Activated T-cell treated with anti-CD3 and anti-CD28 coated beads for 24 hours (primary cell): Measurements from ENCODE around the gene RUFY1.
"Not testable (repeated sequence)": the region's sequence is repeated elsewhere in the genome, so short reads cannot be mapped to it uniquely, and the experiment has no call there.

Experiments used
- DNase-seq: peaks from one replicate; pipeline ENCODE4 v3.0.0-alpha.2; 2020; ENCODE audit warnings: low read depth

The RUFY1 gene, protein sequence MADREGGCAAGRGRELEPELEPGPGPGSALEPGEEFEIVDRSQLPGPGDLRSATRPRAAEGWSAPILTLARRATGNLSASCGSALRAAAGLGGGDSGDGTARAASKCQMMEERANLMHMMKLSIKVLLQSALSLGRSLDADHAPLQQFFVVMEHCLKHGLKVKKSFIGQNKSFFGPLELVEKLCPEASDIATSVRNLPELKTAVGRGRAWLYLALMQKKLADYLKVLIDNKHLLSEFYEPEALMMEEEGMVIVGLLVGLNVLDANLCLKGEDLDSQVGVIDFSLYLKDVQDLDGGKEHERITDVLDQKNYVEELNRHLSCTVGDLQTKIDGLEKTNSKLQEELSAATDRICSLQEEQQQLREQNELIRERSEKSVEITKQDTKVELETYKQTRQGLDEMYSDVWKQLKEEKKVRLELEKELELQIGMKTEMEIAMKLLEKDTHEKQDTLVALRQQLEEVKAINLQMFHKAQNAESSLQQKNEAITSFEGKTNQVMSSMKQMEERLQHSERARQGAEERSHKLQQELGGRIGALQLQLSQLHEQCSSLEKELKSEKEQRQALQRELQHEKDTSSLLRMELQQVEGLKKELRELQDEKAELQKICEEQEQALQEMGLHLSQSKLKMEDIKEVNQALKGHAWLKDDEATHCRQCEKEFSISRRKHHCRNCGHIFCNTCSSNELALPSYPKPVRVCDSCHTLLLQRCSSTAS

DNA sequence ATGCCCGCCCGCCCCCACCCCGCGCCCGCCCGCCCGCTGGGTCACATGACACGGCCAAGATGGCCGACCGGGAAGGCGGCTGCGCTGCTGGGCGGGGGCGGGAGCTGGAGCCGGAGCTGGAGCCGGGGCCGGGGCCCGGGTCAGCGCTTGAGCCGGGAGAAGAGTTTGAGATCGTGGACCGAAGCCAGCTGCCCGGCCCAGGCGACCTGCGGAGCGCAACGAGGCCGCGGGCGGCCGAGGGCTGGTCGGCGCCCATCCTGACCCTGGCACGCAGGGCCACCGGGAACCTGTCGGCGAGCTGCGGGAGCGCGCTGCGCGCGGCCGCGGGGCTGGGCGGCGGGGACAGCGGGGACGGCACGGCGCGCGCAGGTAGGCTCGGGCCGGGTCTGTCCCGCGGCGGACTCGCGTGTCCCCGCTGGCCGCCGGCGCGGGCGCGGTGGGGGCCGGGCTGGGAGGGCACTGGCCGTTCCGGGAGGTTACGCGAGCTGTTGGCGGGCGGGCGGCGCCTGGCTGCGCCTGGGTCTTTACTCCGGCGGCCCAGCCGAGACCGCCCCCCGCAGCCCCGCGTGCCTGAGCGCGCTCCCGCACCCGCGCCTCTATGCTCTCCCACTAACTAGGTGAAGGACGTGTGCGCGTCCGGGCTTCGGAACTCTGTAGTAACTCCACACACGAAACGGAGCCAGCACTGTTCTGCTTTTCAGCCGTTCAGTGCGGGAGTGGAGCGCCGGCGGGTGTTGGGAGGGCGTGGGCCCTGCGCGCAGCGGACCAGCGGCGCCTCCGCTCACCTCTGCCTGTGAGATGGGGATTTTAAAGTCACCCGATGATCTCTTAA is at the start of gene RUFY1:
TSS of gene RUFY1 (plus strand) at position 44 of the 832 bp plus-strand sequence. CDS start at position 60, 16 bp downstream.
- peak; percentile 76 for DNase-seq

DNA sequence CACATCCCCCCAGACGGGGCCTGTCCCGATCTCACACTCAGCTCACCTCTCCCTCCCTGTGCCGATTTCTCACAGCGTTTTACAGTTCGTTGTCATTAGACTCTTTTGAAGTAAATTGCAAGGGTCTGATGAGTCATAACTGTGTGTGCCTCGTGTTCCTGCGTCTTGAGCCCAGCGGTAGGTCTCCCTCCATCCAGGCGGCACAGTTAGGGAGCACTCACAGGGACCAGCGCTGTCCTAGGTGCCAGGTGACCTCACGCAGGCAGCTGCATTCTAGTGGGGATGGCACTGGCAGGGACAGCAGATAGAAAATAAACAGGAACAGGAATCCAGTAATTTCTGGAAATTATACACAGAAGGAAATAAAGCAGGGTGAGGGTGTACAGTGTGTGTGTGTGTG is 48.4 kb upstream of the RUFY1 start:
- DNase-seq, result not testable (repeated sequence)

DNA sequence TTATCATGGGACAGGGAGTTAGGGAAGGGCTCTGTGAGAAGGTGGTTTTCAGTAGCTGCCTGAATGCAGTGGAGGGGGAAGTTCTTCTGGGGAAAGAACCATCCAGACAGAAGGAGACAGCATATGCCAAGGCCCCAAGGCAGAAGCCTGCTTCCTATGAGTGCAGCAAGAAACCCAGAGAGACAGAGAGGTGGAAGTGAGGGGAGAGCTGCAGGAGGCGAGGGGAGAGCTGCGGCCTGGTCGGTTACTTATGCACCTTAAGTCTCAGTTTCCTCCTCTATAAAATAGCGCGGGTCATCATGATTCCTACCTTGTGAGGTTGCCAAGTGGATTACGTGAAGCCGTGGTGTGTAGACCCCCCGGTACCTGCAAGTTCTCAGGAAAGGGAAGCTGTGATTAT is 47.9 kb upstream of the RUFY1 start:
- not testable (repeated sequence) for DNase-seq

- no peak for DNase-seq
These were observed 46.2 kb upstream of the RUFY1 start for GRCh38 chr5:179504191-179504590.

GRCh38 chr5:179504600-179505396 is 45.6 kb upstream of the RUFY1 start:
- DNase-seq, result no peak

DNA sequence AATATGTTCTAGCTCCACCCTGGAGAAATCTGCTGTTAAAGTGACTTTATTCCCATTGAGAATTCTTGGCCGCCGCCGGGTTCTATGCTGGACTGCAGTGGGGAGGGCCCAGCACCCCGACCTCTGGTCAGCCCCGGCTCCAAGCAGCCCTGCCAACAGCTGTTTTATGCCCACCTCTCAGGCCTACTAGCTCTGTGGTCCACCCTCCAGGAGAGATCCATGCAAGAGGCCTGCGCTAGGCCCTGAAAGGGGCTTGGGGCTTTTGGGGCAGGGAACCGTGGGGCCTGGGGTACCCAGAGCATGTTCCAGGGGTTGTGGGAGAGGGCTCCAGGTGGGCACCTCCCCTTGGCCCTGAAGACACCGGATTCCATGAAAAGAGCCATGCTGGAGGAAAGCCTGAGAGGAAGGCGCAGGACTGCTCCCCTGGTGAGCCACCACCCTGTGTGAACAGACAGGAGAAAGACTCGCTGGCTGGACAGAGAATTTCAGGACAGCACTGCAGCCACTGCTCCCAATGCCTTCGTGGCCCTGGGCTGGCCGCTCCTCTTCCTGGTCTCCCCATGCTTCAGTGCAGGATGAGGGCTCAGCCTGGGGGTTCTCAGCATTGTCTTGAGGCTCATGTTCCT is 44.6 kb upstream of the RUFY1 start:
- no peak for DNase-seq

- DNase-seq, result no peak
These were observed 41.1 kb upstream of the RUFY1 start for GRCh38 chr5:179509239-179509638.

DNA sequence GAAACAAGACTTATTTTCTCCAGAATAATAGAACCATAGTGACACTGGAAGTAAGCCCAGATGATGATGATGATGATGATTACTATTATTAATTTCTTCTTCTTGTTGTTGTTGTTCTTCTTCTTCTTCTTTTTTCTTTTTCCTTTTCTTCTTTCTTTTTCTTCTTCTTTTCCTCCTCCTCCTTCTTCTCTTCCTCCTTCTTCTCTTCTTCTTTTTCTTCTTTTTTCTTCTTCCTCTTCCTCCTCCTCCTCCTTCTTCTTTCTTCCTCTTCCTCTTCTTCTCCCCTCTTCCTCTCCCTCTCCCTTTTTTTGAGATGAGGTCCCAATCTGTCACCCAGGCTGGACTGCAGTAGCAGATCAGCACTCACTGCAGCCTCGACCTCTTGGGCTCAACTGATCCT is 40.5 kb upstream of the RUFY1 start:
- no peak for DNase-seq

DNA sequence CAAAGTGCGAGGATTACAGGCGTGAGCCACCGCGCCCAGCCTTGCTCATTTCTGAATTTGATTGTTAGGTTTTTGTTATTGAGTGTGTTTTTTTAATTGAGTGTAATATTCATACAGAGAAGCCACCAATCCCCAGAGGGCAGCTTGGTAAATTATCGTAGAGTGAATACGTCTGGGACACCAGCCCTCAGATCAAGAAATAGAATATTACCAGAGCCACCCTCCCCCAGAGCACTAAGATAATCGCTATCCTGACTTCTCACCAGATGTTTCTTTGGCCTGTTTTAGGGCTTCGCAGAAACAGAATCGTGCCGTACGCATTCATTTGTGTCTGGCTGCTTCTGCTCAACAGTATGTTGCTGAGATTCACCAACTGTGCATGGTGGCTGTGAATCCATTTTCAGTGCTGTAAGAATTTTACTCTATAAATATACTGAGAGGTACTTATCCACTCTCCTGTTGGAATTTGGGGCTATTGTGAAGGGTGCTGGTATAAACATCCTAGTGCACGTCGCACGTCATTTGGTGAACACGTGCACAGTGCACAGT is 37.8 kb upstream of the RUFY1 start:
- DNase-seq, result no peak

DNA sequence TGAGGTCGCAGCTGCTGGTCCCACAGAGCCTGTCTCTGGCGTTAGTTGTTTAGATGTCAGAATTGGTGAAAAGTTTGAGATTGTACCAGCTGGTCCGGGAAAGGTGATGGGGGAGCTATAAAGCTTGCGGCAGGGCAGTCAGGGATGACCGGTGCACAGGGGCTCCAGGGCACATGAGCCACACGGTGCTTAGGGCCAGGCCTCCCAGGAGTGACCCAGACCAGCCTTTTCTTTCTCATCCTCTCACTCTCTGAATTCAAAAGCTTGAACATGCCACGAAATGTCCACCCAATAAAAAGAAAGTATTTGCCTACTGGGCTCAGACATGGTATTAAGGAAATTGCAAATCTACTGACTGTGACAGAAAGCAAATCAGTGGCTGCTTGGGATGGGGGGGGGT is 34.9 kb upstream of the RUFY1 start:
- not testable (repeated sequence) for DNase-seq

DNA sequence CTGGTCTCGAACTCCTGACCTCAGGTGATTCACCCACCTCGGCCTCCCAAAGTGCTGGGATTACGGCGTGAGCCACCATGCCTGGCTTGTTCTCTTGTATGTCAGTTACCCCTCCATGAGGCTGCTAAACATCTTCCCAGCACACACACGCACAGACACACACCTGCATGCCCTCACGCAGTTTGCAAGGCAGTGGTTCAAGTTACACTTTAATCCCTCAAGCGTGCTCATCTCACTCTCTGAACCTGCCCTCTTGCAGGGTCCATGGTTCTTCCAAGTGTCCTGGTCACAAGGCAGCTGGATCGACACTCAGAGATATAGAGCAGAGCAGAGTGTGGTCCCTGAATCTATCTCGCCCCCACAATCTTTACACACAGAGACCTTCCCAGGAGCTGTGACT is 34.1 kb upstream of the RUFY1 start:
- DNase-seq, result no peak

DNA sequence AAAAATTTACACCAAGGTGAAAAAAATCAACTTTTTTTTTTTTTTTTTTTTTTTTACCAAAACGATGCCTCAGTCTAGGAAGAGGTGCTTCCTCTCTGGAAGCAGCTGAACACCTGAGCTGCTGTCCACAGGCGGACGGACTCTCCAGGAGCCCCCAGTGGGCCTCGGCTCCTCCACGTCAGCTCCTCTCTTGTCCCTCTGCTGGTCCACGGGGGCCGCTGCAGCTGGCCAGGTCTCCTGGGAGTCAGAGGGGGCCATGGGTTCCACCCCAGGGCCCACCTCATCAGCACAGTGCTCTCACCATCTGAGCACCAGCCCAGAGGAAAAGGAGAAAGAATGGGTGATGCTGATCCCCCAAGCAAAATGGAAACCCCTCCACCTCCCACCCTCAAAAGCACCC is 32.6 kb upstream of the RUFY1 start:
- DNase-seq, result not testable (repeated sequence)

- DNase-seq, result not testable (repeated sequence)
These were observed 32.0 kb upstream of the RUFY1 start for GRCh38 chr5:179518369-179518768.

GRCh38 chr5:179519416-179520070 is 30.8 kb upstream of the RUFY1 start:
- not testable (repeated sequence) for DNase-seq

- not testable (repeated sequence) for DNase-seq
These were observed 28.2 kb upstream of the RUFY1 start for GRCh38 chr5:179522107-179522506.

GRCh38 chr5:179526978-179527377 is 23.4 kb upstream of the RUFY1 start:
- DNase-seq, result no peak

- peak; percentile 60 for DNase-seq
These were observed 20.0 kb upstream of the RUFY1 start for GRCh38 chr5:179530069-179530998.

GRCh38 chr5:179533024-179533423 is 17.3 kb upstream of the RUFY1 start:
- DNase-seq, result no peak

DNA sequence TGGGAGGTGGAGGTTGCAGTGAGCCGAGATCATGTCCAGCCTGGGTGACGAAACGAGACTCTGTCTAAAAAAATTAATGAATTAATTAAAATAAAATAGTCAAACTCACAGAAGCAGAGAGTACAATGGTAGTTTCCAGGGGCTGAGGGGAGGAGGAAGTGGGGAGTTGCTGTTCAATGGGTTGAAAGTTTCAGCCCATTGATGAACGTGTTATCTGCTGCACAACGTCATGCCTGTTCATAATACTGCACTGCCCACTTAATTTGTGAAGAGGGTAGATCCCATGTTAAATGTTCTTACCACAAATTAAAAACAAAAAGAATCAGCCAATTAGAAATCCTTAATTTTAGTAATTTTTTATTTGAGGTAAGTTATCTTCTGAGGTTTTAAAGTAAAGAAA is 16.4 kb upstream of the RUFY1 start:
- no peak for DNase-seq
